ENCODE measurements around the gene LAMA5. TPM values are rescaled to one million over a fixed set of nuclear protein-coding genes. Genes with fewer than 3 reads are reported as not detected.

LAMA5 gene
- total RNA-seq, 1 donor from 2014 or later = 35.0 TPM

DNA sequence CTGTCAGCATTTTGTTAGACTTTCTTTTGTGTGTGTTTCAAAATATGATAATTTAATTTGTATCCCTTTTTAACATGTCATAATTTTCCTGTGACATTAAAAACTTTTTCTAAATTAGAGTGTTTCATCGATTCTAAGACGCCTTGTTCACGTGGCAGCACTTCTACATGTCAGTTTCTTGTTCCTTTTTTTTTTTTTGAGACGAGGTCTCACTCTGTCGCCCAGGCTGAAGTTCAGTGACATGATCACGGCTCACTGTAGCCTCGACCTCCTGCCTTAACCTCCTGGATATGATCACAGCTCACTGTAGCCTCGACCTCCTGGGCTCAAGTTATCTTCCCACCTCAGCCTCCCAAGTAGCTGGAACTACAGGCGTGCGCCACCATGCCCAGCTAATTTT lies 91.9 kb downstream of the LAMA5 start:
- Mint-ChIP-seq H3K4me1 (no peaks in the 10 kb centered on the region), H3K9me3 (no peaks in the 10 kb centered on the region), H3K4me3 (no peak overlapping the region), H3K27ac (ENCODE audit: unreplicated experiment) (peak overlapping the region; percentile 27), H3K27me3 (ENCODE audit: low read depth) (no peaks in the 10 kb centered on the region), H3K36me3 (ENCODE audit: low read depth) (no peaks in the 10 kb centered on the region)
- DNase-seq (ENCODE audit: low read depth, low spot score) = no peak
- TF ChIP-seq, protein P1, sequence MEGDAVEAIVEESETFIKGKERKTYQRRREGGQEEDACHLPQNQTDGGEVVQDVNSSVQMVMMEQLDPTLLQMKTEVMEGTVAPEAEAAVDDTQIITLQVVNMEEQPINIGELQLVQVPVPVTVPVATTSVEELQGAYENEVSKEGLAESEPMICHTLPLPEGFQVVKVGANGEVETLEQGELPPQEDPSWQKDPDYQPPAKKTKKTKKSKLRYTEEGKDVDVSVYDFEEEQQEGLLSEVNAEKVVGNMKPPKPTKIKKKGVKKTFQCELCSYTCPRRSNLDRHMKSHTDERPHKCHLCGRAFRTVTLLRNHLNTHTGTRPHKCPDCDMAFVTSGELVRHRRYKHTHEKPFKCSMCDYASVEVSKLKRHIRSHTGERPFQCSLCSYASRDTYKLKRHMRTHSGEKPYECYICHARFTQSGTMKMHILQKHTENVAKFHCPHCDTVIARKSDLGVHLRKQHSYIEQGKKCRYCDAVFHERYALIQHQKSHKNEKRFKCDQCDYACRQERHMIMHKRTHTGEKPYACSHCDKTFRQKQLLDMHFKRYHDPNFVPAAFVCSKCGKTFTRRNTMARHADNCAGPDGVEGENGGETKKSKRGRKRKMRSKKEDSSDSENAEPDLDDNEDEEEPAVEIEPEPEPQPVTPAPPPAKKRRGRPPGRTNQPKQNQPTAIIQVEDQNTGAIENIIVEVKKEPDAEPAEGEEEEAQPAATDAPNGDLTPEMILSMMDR (conservative IDR thresholded peaks at IDR 0.05) = no peak

DNA sequence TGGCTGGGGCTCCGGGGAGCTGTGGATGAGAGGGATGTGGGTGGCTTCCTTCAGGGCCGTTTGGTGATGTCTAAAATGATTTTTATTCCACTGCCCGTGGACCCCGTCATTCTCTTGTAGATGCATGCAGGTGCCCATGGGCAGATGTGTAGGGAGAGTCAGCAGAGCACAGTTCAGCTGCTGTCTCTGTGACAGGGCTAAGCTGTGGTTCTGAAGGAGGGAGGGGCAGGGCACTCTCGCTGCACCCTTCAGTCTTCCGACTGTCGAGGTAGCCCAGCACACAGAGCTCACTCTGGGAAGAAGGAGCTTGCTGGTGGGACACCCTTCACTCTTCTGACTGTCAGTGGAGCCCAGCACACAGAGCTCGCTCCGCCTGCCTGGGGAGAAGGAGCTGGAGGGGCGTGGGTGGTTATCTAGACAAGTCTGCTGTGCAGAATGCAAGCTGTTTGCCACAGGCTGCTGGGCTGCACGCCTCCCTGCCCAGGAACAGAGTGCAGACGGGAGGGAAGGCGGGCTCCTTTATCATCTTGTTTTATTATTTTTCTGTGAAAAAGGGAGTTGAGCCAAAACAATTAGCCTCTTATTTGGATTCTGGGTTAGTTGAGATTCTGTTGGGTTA lies 92.7 kb downstream of the LAMA5 start:
- Mint-ChIP-seq H3K4me3 (no peak overlapping the region), H3K27ac (ENCODE audit: unreplicated experiment) (no peak overlapping the region), H3K27me3 (ENCODE audit: low read depth) (no peaks in the 10 kb centered on the region), H3K9me3 (no peaks in the 10 kb centered on the region), H3K4me1 (no peaks in the 10 kb centered on the region), H3K36me3 (ENCODE audit: low read depth) (no peaks in the 10 kb centered on the region)
- TF ChIP-seq, protein P1 (conservative IDR thresholded peaks at IDR 0.05) = no peak
- DNase-seq (ENCODE audit: low read depth, low spot score) = no peak

DNA sequence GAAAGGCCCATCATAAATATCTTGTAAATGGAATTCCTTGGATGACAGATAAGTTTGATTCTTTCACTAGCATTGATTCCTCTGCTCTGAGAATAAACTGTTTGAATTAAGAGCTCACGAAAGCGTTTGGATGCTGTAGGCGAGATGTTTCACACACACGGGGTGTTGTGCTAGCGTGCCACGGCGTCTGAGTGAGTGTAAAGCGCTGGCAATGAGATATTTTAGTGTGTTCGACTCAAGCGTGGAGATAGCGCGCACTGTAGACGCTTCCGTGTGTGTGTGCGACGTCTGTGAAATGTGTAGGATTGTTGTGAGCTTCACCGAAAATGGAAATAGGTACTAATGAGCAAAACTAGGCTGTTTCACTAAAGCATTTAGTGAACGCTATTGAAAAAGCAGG lies 93.7 kb downstream of the LAMA5 start:
- Mint-ChIP-seq H3K4me3 (no peak overlapping the region), H3K4me1 (no peaks in the 10 kb centered on the region), H3K36me3 (ENCODE audit: low read depth) (no peaks in the 10 kb centered on the region), H3K27me3 (ENCODE audit: low read depth) (no peaks in the 10 kb centered on the region), H3K9me3 (no peaks in the 10 kb centered on the region), H3K27ac (ENCODE audit: unreplicated experiment) (no peak overlapping the region)
- TF ChIP-seq, protein P1 (conservative IDR thresholded peaks at IDR 0.05) = no peak
- DNase-seq (ENCODE audit: low read depth, low spot score) = no peak

DNA sequence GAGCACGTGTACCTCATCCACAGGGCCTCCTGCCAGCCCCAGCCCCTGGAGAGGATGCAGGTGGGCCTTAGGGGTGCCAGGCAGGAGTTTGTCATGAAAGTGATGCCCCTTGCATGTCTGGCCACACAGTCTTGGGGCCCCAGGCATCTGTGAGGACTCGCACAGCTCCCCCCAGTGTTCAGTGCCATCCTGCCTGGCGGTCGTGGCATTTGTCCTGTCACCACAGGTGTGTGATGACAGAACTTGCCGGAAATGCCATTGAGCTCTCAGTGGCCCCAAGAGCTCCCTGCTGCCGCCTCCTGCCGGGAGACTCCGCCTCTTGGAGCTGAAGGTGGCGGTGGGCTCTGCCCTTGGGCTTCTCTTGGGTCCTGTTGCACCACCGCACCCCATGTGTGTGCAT lies 94.9 kb downstream of the LAMA5 start:
- Mint-ChIP-seq H3K4me3 (no peak overlapping the region), H3K27me3 (ENCODE audit: low read depth) (no peaks in the 10 kb centered on the region), H3K4me1 (no peaks in the 10 kb centered on the region), H3K27ac (ENCODE audit: unreplicated experiment) (no peak overlapping the region), H3K9me3 (no peaks in the 10 kb centered on the region), H3K36me3 (ENCODE audit: low read depth) (no peaks in the 10 kb centered on the region)
- TF ChIP-seq, protein P1 (conservative IDR thresholded peaks at IDR 0.05) = no peak
- DNase-seq (ENCODE audit: low read depth, low spot score) = no peak

DNA sequence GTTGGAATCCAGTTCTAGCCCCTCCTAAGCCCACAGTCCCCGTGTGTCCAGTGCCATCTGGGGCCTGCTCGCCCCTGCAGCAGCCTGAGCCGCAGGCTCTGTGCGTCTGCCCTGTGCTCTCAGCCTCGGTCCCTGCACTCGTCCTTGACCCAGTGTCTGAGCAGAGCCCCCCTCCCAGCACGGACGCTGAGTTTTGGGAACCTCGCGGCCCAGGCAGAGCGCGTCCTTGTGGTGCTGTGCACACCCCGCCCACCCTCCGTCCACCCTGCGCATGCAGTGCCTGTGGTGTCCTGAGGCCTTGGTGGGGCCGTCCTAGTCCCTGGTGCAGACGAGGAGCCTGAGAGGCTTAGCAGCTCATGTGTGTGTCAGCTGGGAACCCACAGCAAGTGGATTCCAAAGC lies 97.2 kb downstream of the LAMA5 start:
- Mint-ChIP-seq H3K27me3 (ENCODE audit: low read depth) (no peaks in the 10 kb centered on the region), H3K9me3 (no peaks in the 10 kb centered on the region), H3K27ac (ENCODE audit: unreplicated experiment) (no peak overlapping the region), H3K4me3 (no peak overlapping the region), H3K4me1 (no peaks in the 10 kb centered on the region), H3K36me3 (ENCODE audit: low read depth) (peaks cover 7% of the 10 kb centered on the region)
- DNase-seq (ENCODE audit: low read depth, low spot score) = no peak
- TF ChIP-seq, protein P1 (conservative IDR thresholded peaks at IDR 0.05) = no peak
